GM10248 (cell line): ENCODE measurements around the gene STXBP4.

Experiments
- CTCF ChIA-PET: fragments of 300-600 bp; sonication (Branson Sonifier 250); formaldehyde crosslinking; extraction: SDS; loops from one replicate; lab custom pipeline; 2021; ENCODE audit warnings: antibody characterized with exemption; lab: Yijun Ruan, JAX
- POLR2A ChIA-PET: fragments of 350-650 bp; sonication (Branson Sonifier 250); formaldehyde crosslinking; extraction: SDS; loops from one replicate; lab custom pipeline; 2020; ENCODE audit warnings: antibody characterized with exemption; lab: Yijun Ruan, JAX
- DNase-seq: peaks from one replicate; pipeline ENCODE4 v3.0.0; 2012; ENCODE audit errors: extremely low spot score
- CTCF ChIP-seq: IDR thresholded peaks from 2 replicates; pipeline ENCODE4 v1.5.1; 2012; ENCODE audit warnings: mild to moderate bottlenecking, low read depth; ENCODE audit errors: extremely low read depth, missing control alignments, control extremely low read depth

STXBP4 gene

DNA sequence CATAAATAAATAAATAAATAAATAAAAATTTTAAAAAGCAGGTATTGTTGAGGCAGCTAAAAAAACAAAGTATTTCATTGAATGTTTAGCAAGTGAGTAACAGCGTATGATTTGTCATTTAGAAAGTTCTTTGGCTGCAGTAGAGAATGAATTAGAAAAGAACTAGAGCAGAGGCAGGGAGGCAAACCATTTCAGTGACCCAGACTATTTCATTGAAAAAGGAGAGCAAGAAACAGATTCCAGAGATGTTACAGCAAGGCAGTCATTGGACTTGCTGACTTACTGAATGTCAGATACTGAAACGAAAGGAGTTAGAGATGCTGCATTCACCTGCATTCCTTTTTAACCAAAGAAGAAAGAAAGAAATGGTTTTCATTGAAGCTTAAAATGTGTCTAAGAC, 190.7 kb downstream of the STXBP4 start:
- DNase-seq, result no peak
- CTCF ChIA-PET, result interaction anchor here (1.0 to 1.4 kb wide), 4 partner anchors 10 to 69 kb away, joined by 3 read pairs; no protein-coding TSS in a partner anchor
- TF ChIP-seq CTCF, result no peak
- POLR2A ChIA-PET, result no interaction called here

- DNase-seq, result no peak
- ChIA-PET CTCF (interaction anchor here (1.1 to 1.4 kb wide), 2 partner anchors 12 to 18 kb away, joined by 3 to 4 read pairs; no protein-coding TSS in a partner anchor), POLR2A (no interaction called here)
- TF ChIP-seq CTCF, result no peak
Observed at GRCh38 chr17:55160501-55160900, 191.9 kb downstream of the STXBP4 start.

GRCh38 chr17:55161935-55162555, 193.5 kb downstream of the STXBP4 start:
- ChIA-PET CTCF (no interaction called here), POLR2A (no interaction called here)
- no peak for DNase-seq
- TF ChIP-seq CTCF, result no peak

DNA sequence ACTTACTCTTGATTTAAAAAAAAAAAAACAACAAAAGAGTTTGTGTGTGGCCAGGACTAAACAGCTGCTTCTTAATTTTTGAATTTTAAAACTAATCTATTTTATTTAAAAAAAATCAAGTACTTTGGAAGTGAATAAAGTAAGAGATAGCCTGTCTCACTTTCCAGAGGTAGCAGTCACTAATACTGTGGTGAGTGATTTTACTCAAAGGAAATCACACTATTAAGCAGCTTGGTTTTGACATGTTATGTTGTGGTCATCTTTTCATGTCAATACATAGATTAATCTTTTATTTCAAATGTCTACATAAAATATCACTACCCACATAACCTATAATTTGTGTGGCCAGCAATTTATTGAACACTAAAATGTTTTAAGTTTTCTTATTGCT, 194.0 kb downstream of the STXBP4 start:
- CTCF ChIA-PET, result no interaction called here
- POLR2A ChIA-PET, result no interaction called here
- TF ChIP-seq CTCF, result no peak
- DNase-seq, result no peak

DNA sequence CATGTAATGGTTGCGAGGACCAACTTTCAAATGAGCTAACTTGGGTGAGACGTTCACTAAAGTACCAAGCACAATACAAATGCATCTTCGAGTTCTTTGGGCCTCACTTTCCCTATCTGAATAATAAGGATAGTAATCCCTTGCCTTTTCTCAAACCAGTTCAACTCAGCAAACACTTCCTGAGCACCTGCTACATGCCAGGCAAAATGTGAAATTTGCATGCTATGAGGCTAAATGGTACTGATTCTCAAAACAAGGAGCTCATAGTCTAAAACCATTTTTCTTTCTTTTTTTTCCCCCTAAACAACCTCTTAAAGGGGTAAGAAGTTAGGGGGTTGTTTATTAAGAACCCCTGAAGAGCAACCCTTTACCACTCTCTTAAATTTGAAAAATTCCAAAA, 194.8 kb downstream of the STXBP4 start:
- CTCF ChIA-PET, result interaction anchor here (0.8 kb wide), 1 partner anchor 142 kb away, joined by 3 read pairs; no protein-coding TSS in a partner anchor

GRCh38 chr17:55166506-55166905, 197.9 kb downstream of the STXBP4 start:
- TF ChIP-seq CTCF, result no peak
- ChIA-PET CTCF (interaction anchor here (0.7 to 1.5 kb wide), 4 partner anchors 9 to 187 kb away, joined by 3 to 4 read pairs (median 3); no protein-coding TSS in a partner anchor), POLR2A (no interaction called here)
- DNase-seq, result no peak

More for the DNA sequence above, 194.8 kb downstream of the STXBP4 start:
- DNase-seq, result no peak
- no peak for TF ChIP-seq CTCF
- POLR2A ChIA-PET, result no interaction called here
